ENCODE measurements around the gene STAG2. TPM values are rescaled to one million over a fixed set of nuclear protein-coding genes. Genes with fewer than 3 reads are reported as not detected.

The STAG2 gene
- total RNA-seq, 1 donor: 91.2 TPM

- no peak for TF ChIP-seq CTCF (IDR thresholded peaks at IDR 0.05; ENCODE audit: extremely low read depth, low read depth, low read length)
- Histone ChIP-seq H3K27ac (ENCODE audit: low read depth, low read length) (no peak overlapping the region), H2AFZ (ENCODE audit: low read length) (no peak overlapping the region), H3K4me3 (ENCODE audit: insufficient read depth, low read length) (no peak overlapping the region), H3K4me1 (ENCODE audit: insufficient read depth, low read length) (peaks cover 17% of the 10 kb centered on the region), H3K9me3 (ENCODE audit: low read depth, low read length) (no peaks in the 10 kb centered on the region), H3K4me2 (ENCODE audit: insufficient read depth, low read length) (no peak overlapping the region), H4K20me1 (ENCODE audit: insufficient read depth, low read length) (peaks cover 17% of the 10 kb centered on the region), H3K36me3 (ENCODE audit: insufficient read depth, low read length) (no peaks in the 10 kb centered on the region), H3K27me3 (ENCODE audit: insufficient read depth, low read length) (no peaks in the 10 kb centered on the region), H3K79me2 (ENCODE audit: insufficient read depth, low read length) (peaks cover 88% of the 10 kb centered on the region)
- DNase-seq (ENCODE audit: insufficient read length, low spot score, missing footprints): no peak
Observed at GRCh38 chrX:123967497-123967896, 6.0 kb downstream of the STAG2 start.

GRCh38 chrX:123968383-123969050 is 7.0 kb downstream of the STAG2 start:
- Histone ChIP-seq H3K79me2 (ENCODE audit: insufficient read depth, low read length) (peaks cover 89% of the 10 kb centered on the region), H3K36me3 (ENCODE audit: insufficient read depth, low read length) (no peaks in the 10 kb centered on the region), H3K4me2 (ENCODE audit: insufficient read depth, low read length) (no peak overlapping the region), H3K9me3 (ENCODE audit: low read depth, low read length) (no peaks in the 10 kb centered on the region), H3K4me1 (ENCODE audit: insufficient read depth, low read length) (peaks cover 12% of the 10 kb centered on the region), H2AFZ (ENCODE audit: low read length) (no peak overlapping the region), H4K20me1 (ENCODE audit: insufficient read depth, low read length) (peaks cover 14% of the 10 kb centered on the region), H3K4me3 (ENCODE audit: insufficient read depth, low read length) (no peak overlapping the region), H3K27me3 (ENCODE audit: insufficient read depth, low read length) (no peaks in the 10 kb centered on the region), H3K27ac (ENCODE audit: low read depth, low read length) (no peak overlapping the region)
- DNase-seq (ENCODE audit: insufficient read length, low spot score, missing footprints): peak; percentile 9
- TF ChIP-seq CTCF (IDR thresholded peaks at IDR 0.05; ENCODE audit: extremely low read depth, low read depth, low read length): no peak

- Histone ChIP-seq H3K4me3 (ENCODE audit: insufficient read depth, low read length) (no peak overlapping the region), H3K4me1 (ENCODE audit: insufficient read depth, low read length) (peaks cover 3% of the 10 kb centered on the region), H2AFZ (ENCODE audit: low read length) (no peak overlapping the region), H4K20me1 (ENCODE audit: insufficient read depth, low read length) (no peaks in the 10 kb centered on the region), H3K27me3 (ENCODE audit: insufficient read depth, low read length) (no peaks in the 10 kb centered on the region), H3K27ac (ENCODE audit: low read depth, low read length) (no peak overlapping the region), H3K4me2 (ENCODE audit: insufficient read depth, low read length) (no peak overlapping the region), H3K9me3 (ENCODE audit: low read depth, low read length) (no peaks in the 10 kb centered on the region), H3K79me2 (ENCODE audit: insufficient read depth, low read length) (peaks cover 80% of the 10 kb centered on the region), H3K36me3 (ENCODE audit: insufficient read depth, low read length) (no peaks in the 10 kb centered on the region)
- no peak for TF ChIP-seq CTCF (IDR thresholded peaks at IDR 0.05; ENCODE audit: extremely low read depth, low read depth, low read length)
- DNase-seq (ENCODE audit: insufficient read length, low spot score, missing footprints): peak; percentile 11
Observed at GRCh38 chrX:123971982-123972381, 10.5 kb downstream of the STAG2 start.

GRCh38 chrX:123973921-123974320 is 12.4 kb downstream of the STAG2 start:
- Histone ChIP-seq H3K27me3 (ENCODE audit: insufficient read depth, low read length) (no peaks in the 10 kb centered on the region), H3K79me2 (ENCODE audit: insufficient read depth, low read length) (peaks cover 82% of the 10 kb centered on the region), H3K36me3 (ENCODE audit: insufficient read depth, low read length) (no peaks in the 10 kb centered on the region), H2AFZ (ENCODE audit: low read length) (no peak overlapping the region), H3K4me3 (ENCODE audit: insufficient read depth, low read length) (no peak overlapping the region), H3K9me3 (ENCODE audit: low read depth, low read length) (no peaks in the 10 kb centered on the region), H4K20me1 (ENCODE audit: insufficient read depth, low read length) (peaks cover 3% of the 10 kb centered on the region), H3K27ac (ENCODE audit: low read depth, low read length) (no peak overlapping the region), H3K4me1 (ENCODE audit: insufficient read depth, low read length) (peaks cover 3% of the 10 kb centered on the region), H3K4me2 (ENCODE audit: insufficient read depth, low read length) (no peak overlapping the region)
- no peak for DNase-seq (ENCODE audit: insufficient read length, low spot score, missing footprints)
- no peak for TF ChIP-seq CTCF (IDR thresholded peaks at IDR 0.05; ENCODE audit: extremely low read depth, low read depth, low read length)
